Measurements from ENCODE around the gene EPM2A. TPM values are rescaled to one million over a fixed set of nuclear protein-coding genes. Genes with fewer than 3 reads are reported as not detected.

Gene EPM2A
- total and polyA plus RNA-seq, 2 donors (not counting 3 experiments of a cell fraction or from before 2014, with no cell fraction given), result 3.1 to 4.8 TPM

- Histone ChIP-seq H3K27ac (ENCODE audit: insufficient read depth, low read depth, low read length) (no peak overlapping the region), H3K36me3 (ENCODE audit: control insufficient read depth in 2 of 2, extremely low read depth in 1 of 2, insufficient read depth in 2 of 2, low read length in 2 of 2) (no peaks in the 10 kb centered on the region), H2AFZ (ENCODE audit: low read depth, low read length) (no peak overlapping the region), H3K4me3 (replicated peaks in 1 of 3; ENCODE audit: insufficient read depth in 1 of 3, low read depth in 1 of 3, low read length in 3 of 3) (no peak overlapping the region), H4K20me1 (replicated peaks; ENCODE audit: control insufficient read depth, extremely low read depth, insufficient read depth, low read length) (no peaks in the 10 kb centered on the region), H3K9me1 (replicated peaks; ENCODE audit: control insufficient read depth, extremely low read depth, insufficient read depth, low read length) (no peaks in the 10 kb centered on the region), H3K27me3 (ENCODE audit: control insufficient read depth in 2 of 2, insufficient read depth in 2 of 2, low read length in 2 of 2) (no peaks in the 10 kb centered on the region), H3K4me2 (ENCODE audit: insufficient read depth, low read length) (no peak overlapping the region), H3K4me1 (ENCODE audit: control insufficient read depth, extremely low read depth, insufficient read depth, low read length) (no peaks in the 10 kb centered on the region), H3K9me3 (replicated peaks; ENCODE audit: control insufficient read depth, insufficient read depth, low read length) (no peaks in the 10 kb centered on the region), H3K79me2 (ENCODE audit: control insufficient read depth, insufficient read depth, low read length) (no peaks in the 10 kb centered on the region), H3K9ac (replicated peaks; ENCODE audit: extremely low read depth, insufficient read depth, low read length) (no peak overlapping the region)
- ChIA-PET CTCF (interaction anchor here (2.3 kb wide), 1 partner anchor 13 kb away, joined by 15 read pairs; no protein-coding TSS in a partner anchor), POLR2A (no interaction called here)
- DNase-seq (ENCODE audit: low read depth, low spot score) (no peak), FAIRE-seq (no peak)
- dilution Hi-C loops (cut with MboI; ENCODE audit: extremely low pct_ligation_motif_present, low sequenced_read_pairs), result no loop called here
- BruUV-seq (replicated peaks), result no TSS peak
- TF ChIP-seq MAX (IDR thresholded peaks at IDR 0.05; ENCODE audit: insufficient read depth, insufficient read length) (no peak), GATA2 (IDR thresholded peaks at IDR 0.05; ENCODE audit: insufficient read depth, insufficient read length, low read depth, low read length) (no peak), EZH2 (IDR thresholded peaks at IDR 0.05; ENCODE audit: borderline replicate concordance, low read depth, low read length, severe bottlenecking) (no peak), JUN (IDR thresholded peaks at IDR 0.05; ENCODE audit: borderline replicate concordance, insufficient read depth, insufficient read length, low read depth) (no peak), FOS (IDR thresholded peaks at IDR 0.05; ENCODE audit: borderline replicate concordance, insufficient read depth, low read length) (no peak), POLR2A (IDR thresholded peaks at IDR 0.05; ENCODE audit: low read depth, low read length) (no peak), POLR2AphosphoS5 (IDR thresholded peaks at IDR 0.05; ENCODE audit: insufficient read depth, low read depth, low read length) (no peak), MYC (IDR thresholded peaks at IDR 0.05; ENCODE audit: low read depth, low read length) (no peak), CTCF (IDR thresholded peaks at IDR 0.05; ENCODE audit: extremely low read depth in 1 of 2, insufficient read depth in 1 of 2, low read depth in 1 of 2, low read length in 2 of 2) (no peak)
- intact Hi-C loops (cut with micrococcal nuclease), result no loop called here
These were observed 113.5 kb downstream of the EPM2A start for GRCh38 chr6:145621776-145622175.
